ENCODE measurements around the gene DHH.

- TF ChIP-seq CTCF (conservative IDR thresholded peaks at IDR 0.05; ENCODE audit: low read depth in 2 of 2) (no peak), ZNF114 (CRISPR knock-in tag; IDR thresholded peaks at IDR 0.05) (no peak)
Observed at GRCh38 chr12:49043241-49043640, 51.4 kb downstream of the DHH start.
